Measurements from ENCODE around the gene CAMK2D.

DNA sequence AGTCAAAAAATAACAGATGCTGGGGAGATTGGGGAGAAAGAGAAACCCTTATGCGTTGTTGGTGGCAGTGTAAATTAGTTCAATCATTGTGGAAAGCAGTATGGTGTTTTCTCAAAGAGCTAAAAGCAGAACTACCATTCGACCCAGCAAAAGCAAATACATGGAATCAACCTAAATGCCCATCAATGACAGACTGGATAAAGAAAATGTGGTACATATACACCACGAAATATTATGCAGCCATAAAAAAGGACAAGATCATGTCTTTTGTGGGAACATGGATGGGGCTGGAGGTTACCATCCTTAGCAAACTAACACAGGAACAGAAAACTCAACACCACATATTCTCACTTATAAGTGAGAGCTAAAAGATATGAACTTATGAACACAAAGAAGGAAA is 188.9 kb downstream of the CAMK2D start:
- TF ChIP-seq, protein P1, sequence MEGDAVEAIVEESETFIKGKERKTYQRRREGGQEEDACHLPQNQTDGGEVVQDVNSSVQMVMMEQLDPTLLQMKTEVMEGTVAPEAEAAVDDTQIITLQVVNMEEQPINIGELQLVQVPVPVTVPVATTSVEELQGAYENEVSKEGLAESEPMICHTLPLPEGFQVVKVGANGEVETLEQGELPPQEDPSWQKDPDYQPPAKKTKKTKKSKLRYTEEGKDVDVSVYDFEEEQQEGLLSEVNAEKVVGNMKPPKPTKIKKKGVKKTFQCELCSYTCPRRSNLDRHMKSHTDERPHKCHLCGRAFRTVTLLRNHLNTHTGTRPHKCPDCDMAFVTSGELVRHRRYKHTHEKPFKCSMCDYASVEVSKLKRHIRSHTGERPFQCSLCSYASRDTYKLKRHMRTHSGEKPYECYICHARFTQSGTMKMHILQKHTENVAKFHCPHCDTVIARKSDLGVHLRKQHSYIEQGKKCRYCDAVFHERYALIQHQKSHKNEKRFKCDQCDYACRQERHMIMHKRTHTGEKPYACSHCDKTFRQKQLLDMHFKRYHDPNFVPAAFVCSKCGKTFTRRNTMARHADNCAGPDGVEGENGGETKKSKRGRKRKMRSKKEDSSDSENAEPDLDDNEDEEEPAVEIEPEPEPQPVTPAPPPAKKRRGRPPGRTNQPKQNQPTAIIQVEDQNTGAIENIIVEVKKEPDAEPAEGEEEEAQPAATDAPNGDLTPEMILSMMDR (conservative IDR thresholded peaks at IDR 0.05) = no peak
- TF ChIP-seq ZFX (IDR thresholded peaks at IDR 0.05) = no peak

All from C4-2B (cell line).